HG02885 (cell line): ENCODE measurements around the gene TREH.
A peak's percentile ranks its signal among the peaks of the same experiment; 100 is the strongest.
"Not testable (repeated sequence)": the region's sequence is repeated elsewhere in the genome, so short reads cannot be mapped to it uniquely, and the experiment has no call there.

Experiments
- ATAC-seq: cut with Tn5 transposase; IDR thresholded peaks from one replicate; pipeline ENCODE4 v1.9.1; 2021; ENCODE audit warnings: mild to moderate bottlenecking; ENCODE audit not compliant: unreplicated experiment, poor library complexity

TREH gene

GRCh38 chr11:118699506-118700220 is 20.2 kb upstream of the TREH start:
- no peak for ATAC-seq

GRCh38 chr11:118697346-118697745 is 17.9 kb upstream of the TREH start:
- no peak for ATAC-seq

GRCh38 chr11:118696673-118697226 is 17.3 kb upstream of the TREH start:
- ATAC-seq = no peak

GRCh38 chr11:118694771-118695170 is 15.3 kb upstream of the TREH start:
- no peak for ATAC-seq

GRCh38 chr11:118694185-118694584 is 14.7 kb upstream of the TREH start:
- ATAC-seq = no peak

- no peak for ATAC-seq
Measured at GRCh38 chr11:118691926-118692830, 12.7 kb upstream of the TREH start.

- no peak for ATAC-seq
Measured at GRCh38 chr11:118690553-118691304, 11.3 kb upstream of the TREH start.

- peak; percentile 82 for ATAC-seq
Measured at GRCh38 chr11:118689852-118690552, 10.6 kb upstream of the TREH start.

GRCh38 chr11:118689503-118689851 is 10.0 kb upstream of the TREH start:
- ATAC-seq = no peak

GRCh38 chr11:118688851-118689502 is 9.5 kb upstream of the TREH start:
- no peak for ATAC-seq

- ATAC-seq = not testable (repeated sequence)
Measured at GRCh38 chr11:118688339-118688738, 8.9 kb upstream of the TREH start.

- no peak for ATAC-seq
Measured at GRCh38 chr11:118687906-118688305, 8.5 kb upstream of the TREH start.

GRCh38 chr11:118684187-118684586 is 4.7 kb upstream of the TREH start:
- no peak for ATAC-seq

- not testable (repeated sequence) for ATAC-seq
Measured at GRCh38 chr11:118682939-118683338, 3.5 kb upstream of the TREH start.

- no peak for ATAC-seq
Measured at GRCh38 chr11:118682372-118682771, 2.9 kb upstream of the TREH start.

- ATAC-seq = not testable (repeated sequence)
Measured at GRCh38 chr11:118678908-118679307, 542 bp downstream of the TREH start.

GRCh38 chr11:118677977-118678376 is 1.5 kb downstream of the TREH start:
- ATAC-seq = no peak

GRCh38 chr11:118674082-118674435 is 5.4 kb downstream of the TREH start:
- ATAC-seq = no peak

GRCh38 chr11:118673361-118674081 is 5.9 kb downstream of the TREH start:
- ATAC-seq = no peak
